HG03039 (cell line): ENCODE data around the gene COQ9.
"Not testable (repeated sequence)": the region's sequence is repeated elsewhere in the genome, so short reads cannot be mapped to it uniquely, and the experiment has no call there.

Source experiments
- ATAC-seq: cut with Tn5 transposase; IDR thresholded peaks from one replicate; pipeline ENCODE4 v1.9.1; 2021; ENCODE audit warnings: mild to moderate bottlenecking, moderate library complexity; ENCODE audit not compliant: unreplicated experiment

The COQ9 gene

GRCh38 chr16:57426356-57426755 lies 20.9 kb upstream of the COQ9 start:
- no peak for ATAC-seq

GRCh38 chr16:57427307-57427706 lies 20.0 kb upstream of the COQ9 start:
- no peak for ATAC-seq

- ATAC-seq: no peak
Measured at GRCh38 chr16:57427824-57428223, 19.5 kb upstream of the COQ9 start.

- ATAC-seq: no peak
Measured at GRCh38 chr16:57430955-57431354, 16.3 kb upstream of the COQ9 start.

- no peak for ATAC-seq
Measured at GRCh38 chr16:57432505-57432904, 14.8 kb upstream of the COQ9 start.

GRCh38 chr16:57432989-57433388 lies 14.3 kb upstream of the COQ9 start:
- no peak for ATAC-seq

- no peak for ATAC-seq
Measured at GRCh38 chr16:57434003-57434402, 13.3 kb upstream of the COQ9 start.

- no peak for ATAC-seq
Measured at GRCh38 chr16:57435838-57436237, 11.4 kb upstream of the COQ9 start.

GRCh38 chr16:57439947-57440346 lies 7.3 kb upstream of the COQ9 start:
- not testable (repeated sequence) for ATAC-seq

- not testable (repeated sequence) for ATAC-seq
Measured at GRCh38 chr16:57440551-57440950, 6.7 kb upstream of the COQ9 start.

GRCh38 chr16:57444711-57445110 lies 2.6 kb upstream of the COQ9 start:
- ATAC-seq: no peak

GRCh38 chr16:57445510-57445909 lies 1.8 kb upstream of the COQ9 start:
- ATAC-seq: no peak

GRCh38 chr16:57446531-57447185 lies 621 bp upstream of the COQ9 start:
- peak; percentile 26 for ATAC-seq

- ATAC-seq: no peak
Measured at GRCh38 chr16:57452021-57452420, 4.7 kb downstream of the COQ9 start.

GRCh38 chr16:57462209-57462977 lies 15.1 kb downstream of the COQ9 start, which contains the start of gene POLR2C:
Gene POLR2C, plus strand, starts transcription at chr16:57462679. Its CDS starts 46 bp downstream, at chr16:57462725.
- no peak for ATAC-seq

- no peak for ATAC-seq
Measured at GRCh38 chr16:57462978-57463362, 15.7 kb downstream of the COQ9 start.

- no peak for ATAC-seq
Measured at GRCh38 chr16:57464523-57464922, 17.2 kb downstream of the COQ9 start.

- ATAC-seq: no peak
Measured at GRCh38 chr16:57468346-57468745, 21.1 kb downstream of the COQ9 start.

- ATAC-seq: no peak
Measured at GRCh38 chr16:57469046-57469445, 21.8 kb downstream of the COQ9 start.

- ATAC-seq: no peak
Measured at GRCh38 chr16:57469917-57470470, 22.7 kb downstream of the COQ9 start.

- ATAC-seq: no peak
Measured at GRCh38 chr16:57470711-57471110, 23.4 kb downstream of the COQ9 start.

- ATAC-seq: no peak
Measured at GRCh38 chr16:57471209-57471608, 23.9 kb downstream of the COQ9 start.
